Retina (tissue), 1 donor: ENCODE data around the gene STARD3NL.

ENCODE experiments used
- DNase-seq: peaks from one replicate; pipeline ENCODE4 v3.0.0-alpha.2; 2016

Gene STARD3NL

DNA sequence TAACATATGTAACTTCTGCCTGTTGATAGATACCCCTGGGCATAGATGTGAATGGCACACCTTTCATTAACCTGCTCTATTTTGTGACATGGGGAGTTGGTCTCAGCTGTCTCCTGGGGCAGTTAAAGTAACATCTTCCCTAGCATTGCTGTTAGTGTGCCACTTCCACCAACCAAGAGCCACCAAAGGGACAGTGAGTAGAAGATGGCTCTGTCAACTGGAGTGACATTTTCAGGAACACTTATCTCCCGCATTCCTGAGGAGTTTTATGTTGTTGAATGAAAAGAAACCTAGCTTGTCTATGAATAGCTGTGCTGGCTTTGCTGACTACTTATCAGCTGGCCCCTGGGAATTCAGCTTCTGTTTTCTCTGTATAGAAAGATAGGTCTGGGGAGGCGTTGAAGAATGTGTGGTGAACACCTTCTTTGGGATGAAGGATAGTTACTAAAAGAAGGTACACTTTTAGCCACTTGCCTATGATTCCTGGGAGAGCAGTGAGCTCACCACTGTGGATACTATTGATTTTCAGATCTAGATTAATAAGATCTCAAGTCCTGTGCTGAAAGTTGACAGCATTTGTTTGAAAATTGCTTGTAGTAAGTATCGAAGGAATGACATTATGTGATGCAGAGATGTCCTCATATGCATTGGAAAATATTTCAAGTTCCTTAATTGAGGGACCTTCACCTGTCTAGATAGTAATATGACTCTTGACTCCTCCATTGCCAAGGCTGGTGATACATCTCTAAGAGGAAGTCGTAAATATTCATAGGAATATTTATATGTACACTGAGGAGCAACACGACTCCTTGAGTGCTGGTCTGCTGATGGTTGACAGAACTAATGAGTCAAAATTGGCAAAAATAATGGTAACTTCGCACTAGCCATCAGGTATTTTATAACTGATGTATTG lies 7.6 kb downstream of the STARD3NL start:
- no peak for DNase-seq

DNA sequence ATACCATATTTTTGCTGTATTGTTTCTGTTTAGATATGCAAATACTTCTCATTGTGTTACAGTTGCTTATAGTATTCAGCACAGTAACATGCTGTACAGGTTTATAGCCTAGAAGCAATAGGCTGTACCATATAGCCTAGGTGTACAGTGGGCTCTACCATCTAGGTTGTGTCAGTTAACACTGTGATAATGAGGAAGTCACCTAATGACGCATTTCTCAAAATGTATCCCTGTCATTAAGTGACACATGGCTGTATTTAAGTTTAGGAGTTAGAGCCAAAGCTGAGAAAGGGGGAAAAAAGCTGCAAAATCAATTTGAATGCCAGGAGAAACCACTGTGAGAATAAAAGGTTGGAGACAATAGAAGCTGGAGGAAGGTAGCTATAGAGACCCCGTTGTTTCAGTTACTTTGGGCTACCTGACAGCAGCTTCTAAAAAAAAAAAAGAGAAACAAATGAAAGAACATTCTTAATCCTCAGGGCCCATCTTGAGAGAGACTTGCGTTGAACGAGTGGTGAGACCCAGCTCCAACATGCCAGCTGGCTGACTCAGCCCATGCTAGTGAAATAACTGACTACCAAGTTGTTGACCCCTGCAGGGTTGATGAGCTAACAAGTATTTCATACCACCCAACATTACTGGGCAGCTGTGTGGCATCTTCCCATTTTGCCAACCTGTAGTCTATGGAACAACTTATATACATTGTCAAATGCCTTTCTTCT lies 8.7 kb downstream of the STARD3NL start:
- DNase-seq = no peak

GRCh38 chr7:38187794-38188440 lies 9.9 kb downstream of the STARD3NL start:
- no peak for DNase-seq

- peak; percentile 51 for DNase-seq
Measured at GRCh38 chr7:38189231-38189938, 11.3 kb downstream of the STARD3NL start.

- DNase-seq = no peak
Measured at GRCh38 chr7:38190011-38190410, 12.0 kb downstream of the STARD3NL start.

GRCh38 chr7:38191791-38192190 lies 13.7 kb downstream of the STARD3NL start:
- DNase-seq = no peak

GRCh38 chr7:38192327-38192726 lies 14.3 kb downstream of the STARD3NL start:
- no peak for DNase-seq

DNA sequence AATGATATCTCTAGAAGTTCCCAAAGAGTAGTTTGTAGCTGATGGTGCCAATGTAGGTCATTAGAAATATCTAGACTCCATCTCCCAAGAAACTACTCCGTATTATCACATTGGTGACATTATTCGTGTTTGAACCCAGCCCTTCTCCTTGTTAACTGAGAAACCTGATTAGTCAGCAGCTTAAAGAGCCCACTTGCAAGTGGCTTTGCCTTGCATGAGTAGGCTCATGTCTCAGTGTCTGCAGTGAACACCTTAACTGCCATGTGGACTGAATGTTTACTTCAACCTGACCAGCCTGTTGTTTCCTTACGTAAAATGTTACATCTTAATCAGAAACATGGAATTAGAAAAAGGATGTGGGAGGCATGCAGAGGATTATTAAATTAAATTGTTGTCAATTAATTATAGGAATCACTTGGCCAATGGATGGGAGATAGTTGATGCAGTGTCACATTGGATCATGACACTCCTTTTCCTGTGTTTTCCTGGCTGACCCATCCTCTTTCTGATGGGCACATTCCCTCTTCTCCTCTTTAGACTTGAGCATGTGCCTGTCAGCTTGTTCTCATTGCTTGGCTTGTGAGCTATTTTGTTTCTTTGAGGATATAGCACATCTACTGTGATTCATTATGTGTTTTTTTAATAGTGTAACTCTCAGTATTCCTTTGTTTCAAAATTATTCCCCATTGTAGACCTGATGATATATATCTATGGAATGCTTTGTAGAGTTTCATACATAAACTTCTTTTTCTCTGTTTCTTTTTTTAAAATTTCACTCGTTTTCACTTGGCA lies 18.0 kb downstream of the STARD3NL start:
- no peak for DNase-seq

GRCh38 chr7:38198366-38198765 lies 20.3 kb downstream of the STARD3NL start:
- DNase-seq = no peak

DNA sequence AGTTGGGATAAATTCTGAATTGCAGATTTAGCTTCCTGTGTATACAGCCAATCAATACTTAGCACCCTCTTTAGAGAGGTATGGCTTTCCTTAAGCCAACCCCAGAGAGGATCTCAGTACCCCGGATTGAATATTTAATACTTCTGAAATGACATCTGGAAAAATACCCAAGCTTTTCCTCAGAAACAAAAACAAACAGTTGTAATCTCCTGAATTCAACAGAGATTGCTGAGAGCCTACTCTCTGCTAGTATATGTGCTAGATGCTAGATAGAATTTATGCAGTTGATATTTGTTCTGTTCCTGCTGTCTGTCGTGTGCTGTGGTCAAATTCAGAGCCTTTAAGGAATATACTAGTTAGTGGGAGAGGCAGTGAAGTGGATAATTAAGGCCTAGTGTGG lies 21.1 kb downstream of the STARD3NL start:
- DNase-seq = no peak

- no peak for DNase-seq
Measured at GRCh38 chr7:38199782-38200181, 21.7 kb downstream of the STARD3NL start.

- DNase-seq = no peak
Measured at GRCh38 chr7:38206071-38206470, 28.0 kb downstream of the STARD3NL start.

DNA sequence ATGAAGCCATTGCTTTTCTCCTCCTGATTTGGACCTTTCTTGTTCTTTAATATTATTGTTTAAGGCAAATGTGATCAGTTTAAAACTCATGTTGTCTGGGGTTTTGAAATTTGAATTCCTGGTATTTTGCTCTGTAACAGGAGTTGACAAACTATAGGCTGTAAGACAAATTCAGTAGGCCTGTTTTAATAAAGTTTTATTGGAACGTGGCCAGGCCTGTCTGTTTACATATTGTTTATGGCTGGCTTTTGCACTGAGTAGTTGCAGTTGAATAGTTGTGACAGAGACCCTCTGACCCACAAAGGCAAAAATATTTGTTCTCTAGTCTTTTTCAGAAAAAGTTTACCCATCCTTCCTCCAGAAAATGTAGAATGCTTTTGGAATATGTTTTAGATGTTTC lies 29.8 kb downstream of the STARD3NL start:
- DNase-seq = no peak

DNA sequence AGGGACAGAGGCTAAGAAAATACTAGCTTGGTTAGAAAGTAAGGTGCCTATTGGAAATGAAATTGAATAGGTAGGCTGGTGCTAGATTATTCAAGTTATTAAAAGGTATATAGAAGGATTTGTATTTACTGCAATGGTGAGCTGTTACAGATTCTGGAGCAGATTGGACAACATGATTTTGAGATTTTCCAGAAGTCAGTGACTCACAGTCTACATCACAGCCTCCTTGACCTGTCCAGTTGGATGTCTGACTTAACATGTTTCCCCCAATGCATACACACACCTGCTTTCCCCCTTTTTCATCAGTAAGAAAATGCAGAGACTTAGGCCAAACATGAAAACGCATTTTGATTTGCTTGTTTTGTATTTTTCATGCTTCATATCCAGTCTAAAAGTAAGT lies 33.4 kb downstream of the STARD3NL start:
- no peak for DNase-seq

DNA sequence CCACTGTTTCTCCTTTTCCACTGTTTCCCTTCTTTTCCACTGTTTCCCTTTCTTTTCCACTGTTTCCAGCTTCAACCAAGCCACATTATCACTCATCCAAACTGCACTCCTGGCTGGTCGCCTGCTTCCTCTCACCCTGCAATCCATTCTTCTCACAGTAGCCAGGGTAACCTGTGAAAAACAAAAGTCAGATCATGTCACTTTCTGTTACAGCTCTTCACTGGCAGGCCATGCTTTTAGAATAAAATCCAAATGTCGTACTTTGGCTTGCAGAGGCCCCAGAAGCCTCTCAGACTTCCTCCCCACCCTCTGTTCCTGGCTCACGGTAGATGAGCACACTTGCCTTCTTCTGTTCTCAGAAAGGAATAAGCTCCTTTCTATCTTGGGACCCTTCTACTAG lies 33.9 kb downstream of the STARD3NL start:
- no peak for DNase-seq

- no peak for DNase-seq
Measured at GRCh38 chr7:38215115-38215514, 37.1 kb downstream of the STARD3NL start.

DNA sequence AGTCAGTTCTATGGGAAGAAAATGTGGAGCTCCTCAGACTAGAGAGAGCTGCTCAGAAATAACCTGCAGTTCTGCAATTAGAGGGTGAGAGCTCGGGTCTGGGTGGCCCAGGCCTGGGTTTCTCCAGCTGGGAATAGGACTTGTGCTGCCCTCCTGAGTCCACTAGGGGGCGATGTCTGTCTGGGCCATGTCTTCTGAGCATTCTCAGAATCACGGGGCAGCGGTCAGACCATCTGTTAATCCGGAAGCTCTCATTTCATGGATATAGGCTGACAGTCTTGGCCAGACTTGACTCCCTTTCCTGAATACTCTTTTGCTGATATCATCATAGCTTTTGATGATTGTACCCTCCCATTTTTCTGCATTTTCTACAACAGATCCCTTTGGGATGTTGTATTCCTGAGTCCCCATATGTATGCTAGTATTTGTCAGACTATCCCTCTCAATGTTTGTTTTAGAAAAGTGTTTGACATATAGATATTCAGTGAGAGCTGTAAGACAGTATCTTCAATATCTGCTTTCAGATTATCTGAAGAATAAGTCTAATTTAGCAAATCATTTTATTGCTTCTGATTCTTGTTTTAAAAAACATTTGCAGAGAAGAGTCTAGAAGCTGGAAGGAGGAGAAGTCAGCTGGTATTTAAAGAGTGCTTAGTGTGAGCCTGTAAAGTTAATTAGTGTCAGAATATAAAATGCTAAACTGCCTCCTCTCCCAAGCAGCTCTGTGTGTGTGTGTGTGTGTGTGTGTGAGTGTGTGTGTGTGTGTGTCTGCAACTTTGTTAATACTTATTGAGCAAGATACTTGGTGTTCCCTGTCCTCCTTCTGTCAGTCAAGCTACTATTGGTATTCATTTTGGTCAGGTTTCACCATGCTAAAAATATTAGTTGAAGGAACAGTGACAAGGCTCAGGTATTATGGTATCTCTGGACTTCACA lies 38.0 kb downstream of the STARD3NL start:
- DNase-seq = peak; percentile 79

GRCh38 chr7:38217672-38218071 lies 39.6 kb downstream of the STARD3NL start:
- no peak for DNase-seq

GRCh38 chr7:38220452-38220851 lies 42.4 kb downstream of the STARD3NL start:
- DNase-seq = no peak

DNA sequence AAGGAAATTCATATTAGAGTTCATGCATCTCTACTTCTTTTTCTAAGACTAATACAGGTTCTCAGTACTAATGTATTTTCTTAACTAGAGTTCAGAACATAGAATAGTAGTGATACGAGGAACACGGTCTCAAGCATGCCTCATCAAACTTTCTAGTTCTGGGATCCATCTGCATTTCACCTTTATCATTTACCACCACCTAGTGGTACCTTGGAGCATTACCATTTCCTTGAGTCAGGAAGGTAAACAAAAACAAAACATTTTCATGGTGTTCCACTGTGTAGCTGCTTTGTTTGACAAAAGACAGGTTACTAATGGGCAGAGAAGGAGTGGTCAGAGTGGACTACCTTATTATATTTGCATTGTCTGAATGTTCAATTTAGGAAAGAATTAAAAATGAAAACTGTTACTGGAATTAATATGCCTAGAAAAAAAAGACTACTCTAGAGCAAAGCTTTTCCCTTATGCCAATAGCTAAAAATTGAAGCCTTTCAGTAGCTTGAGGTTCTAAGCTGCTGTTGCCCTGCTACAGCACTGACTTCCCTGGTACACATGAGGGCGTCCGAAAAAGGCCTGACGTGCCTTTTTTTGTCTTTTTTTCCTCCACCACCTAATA lies 44.5 kb downstream of the STARD3NL start:
- peak; percentile 21 for DNase-seq

DNA sequence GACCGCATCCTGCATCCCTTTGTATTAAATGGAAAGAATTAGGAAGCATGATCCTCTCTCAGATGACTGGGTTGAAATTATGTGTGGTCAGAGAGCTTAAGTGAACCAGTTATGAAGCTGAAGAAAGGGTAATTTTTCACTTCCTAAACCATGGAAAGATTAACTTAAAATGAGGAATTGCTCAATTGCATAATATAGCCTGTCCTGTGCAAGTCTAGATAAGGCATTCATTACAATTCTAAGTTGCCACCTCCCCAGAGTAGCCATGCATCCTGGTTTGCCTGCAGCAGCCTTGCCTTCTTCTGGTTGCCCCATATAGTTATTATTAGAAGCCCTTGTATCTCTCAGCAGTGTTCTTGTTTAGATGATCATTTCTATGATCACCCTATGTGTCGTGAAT lies 45.3 kb downstream of the STARD3NL start:
- DNase-seq = no peak
